Measurements from ENCODE around the gene APMAP.

GRCh38 chr20:24984961-24985640 lies 7.5 kb downstream of the APMAP start:
- TF ChIP-seq MXI1 (IDR thresholded peaks at IDR 0.05; ENCODE audit: low read depth, low read length) (no peak), FOXM1 (IDR thresholded peaks at IDR 0.05; ENCODE audit: low read depth) (no peak), RFX5 (IDR thresholded peaks at IDR 0.05; ENCODE audit: low read length) (no peak), EP300 (IDR thresholded peaks at IDR 0.05; ENCODE audit: borderline replicate concordance in 1 of 2, low read depth in 1 of 2, low read length in 1 of 2) (no peak), RAD21 (IDR thresholded peaks at IDR 0.05; ENCODE audit: low read length) (no peak), MAX (IDR thresholded peaks at IDR 0.05; ENCODE audit: low read depth) (no peak), CHD2 (IDR thresholded peaks at IDR 0.05; ENCODE audit: low read length, partially characterized antibody) (no peak)
- TF ChIP-seq, protein P1, sequence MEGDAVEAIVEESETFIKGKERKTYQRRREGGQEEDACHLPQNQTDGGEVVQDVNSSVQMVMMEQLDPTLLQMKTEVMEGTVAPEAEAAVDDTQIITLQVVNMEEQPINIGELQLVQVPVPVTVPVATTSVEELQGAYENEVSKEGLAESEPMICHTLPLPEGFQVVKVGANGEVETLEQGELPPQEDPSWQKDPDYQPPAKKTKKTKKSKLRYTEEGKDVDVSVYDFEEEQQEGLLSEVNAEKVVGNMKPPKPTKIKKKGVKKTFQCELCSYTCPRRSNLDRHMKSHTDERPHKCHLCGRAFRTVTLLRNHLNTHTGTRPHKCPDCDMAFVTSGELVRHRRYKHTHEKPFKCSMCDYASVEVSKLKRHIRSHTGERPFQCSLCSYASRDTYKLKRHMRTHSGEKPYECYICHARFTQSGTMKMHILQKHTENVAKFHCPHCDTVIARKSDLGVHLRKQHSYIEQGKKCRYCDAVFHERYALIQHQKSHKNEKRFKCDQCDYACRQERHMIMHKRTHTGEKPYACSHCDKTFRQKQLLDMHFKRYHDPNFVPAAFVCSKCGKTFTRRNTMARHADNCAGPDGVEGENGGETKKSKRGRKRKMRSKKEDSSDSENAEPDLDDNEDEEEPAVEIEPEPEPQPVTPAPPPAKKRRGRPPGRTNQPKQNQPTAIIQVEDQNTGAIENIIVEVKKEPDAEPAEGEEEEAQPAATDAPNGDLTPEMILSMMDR (IDR thresholded peaks at IDR 0.05): no peak
- TF ChIP-seq, protein P2, sequence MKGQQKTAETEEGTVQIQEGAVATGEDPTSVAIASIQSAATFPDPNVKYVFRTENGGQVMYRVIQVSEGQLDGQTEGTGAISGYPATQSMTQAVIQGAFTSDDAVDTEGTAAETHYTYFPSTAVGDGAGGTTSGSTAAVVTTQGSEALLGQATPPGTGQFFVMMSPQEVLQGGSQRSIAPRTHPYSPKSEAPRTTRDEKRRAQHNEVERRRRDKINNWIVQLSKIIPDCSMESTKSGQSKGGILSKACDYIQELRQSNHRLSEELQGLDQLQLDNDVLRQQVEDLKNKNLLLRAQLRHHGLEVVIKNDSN (IDR thresholded peaks at IDR 0.05; ENCODE audit: borderline replicate concordance, low read depth): no peak
- TF ChIP-seq, protein P3, sequence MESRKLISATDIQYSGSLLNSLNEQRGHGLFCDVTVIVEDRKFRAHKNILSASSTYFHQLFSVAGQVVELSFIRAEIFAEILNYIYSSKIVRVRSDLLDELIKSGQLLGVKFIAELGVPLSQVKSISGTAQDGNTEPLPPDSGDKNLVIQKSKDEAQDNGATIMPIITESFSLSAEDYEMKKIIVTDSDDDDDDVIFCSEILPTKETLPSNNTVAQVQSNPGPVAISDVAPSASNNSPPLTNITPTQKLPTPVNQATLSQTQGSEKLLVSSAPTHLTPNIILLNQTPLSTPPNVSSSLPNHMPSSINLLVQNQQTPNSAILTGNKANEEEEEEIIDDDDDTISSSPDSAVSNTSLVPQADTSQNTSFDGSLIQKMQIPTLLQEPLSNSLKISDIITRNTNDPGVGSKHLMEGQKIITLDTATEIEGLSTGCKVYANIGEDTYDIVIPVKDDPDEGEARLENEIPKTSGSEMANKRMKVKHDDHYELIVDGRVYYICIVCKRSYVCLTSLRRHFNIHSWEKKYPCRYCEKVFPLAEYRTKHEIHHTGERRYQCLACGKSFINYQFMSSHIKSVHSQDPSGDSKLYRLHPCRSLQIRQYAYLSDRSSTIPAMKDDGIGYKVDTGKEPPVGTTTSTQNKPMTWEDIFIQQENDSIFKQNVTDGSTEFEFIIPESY (IDR thresholded peaks at IDR 0.05; ENCODE audit: borderline replicate concordance, low read depth): no peak
